HCT116 (cell line): ENCODE measurements around the gene NCOR1. TPM values are rescaled to one million over a fixed set of nuclear protein-coding genes. Genes with fewer than 3 reads are reported as not detected.
"Not testable (repeated sequence)": the region's sequence is repeated elsewhere in the genome, so short reads cannot be mapped to it uniquely, and the experiment has no call there.

Experiments
- ATAC-seq: fragments of 200-7000 bp; cut with Tn5 transposase; 2 replicates; pipeline ENCODE4 v1.9.1; 2020; ENCODE audit warnings: mild to moderate bottlenecking, moderate library complexity
- BruUV-seq: library from RNA; stranded (reverse); fragments of 400-500 nt; replicated peaks from 2 replicates; lab custom pipeline; 2021; lab: Mats Ljungman, UMichigan
- CTCF ChIA-PET: fragments of 300-600 bp; sonication (Branson Sonifier 250); formaldehyde crosslinking; loops from one replicate; lab custom pipeline; 2021; ENCODE audit warnings: antibody characterized with exemption; lab: Charles Lee
- POLR2A ChIA-PET: fragments of 300-600, 350-600 bp; sonication (Branson Sonifier 250); formaldehyde crosslinking; loops from one replicate; lab custom pipeline; 2021; ENCODE audit warnings: antibody characterized with exemption; lab: Charles Lee
- RAD21 ChIA-PET, 2 experiments: fragments of 300-600 bp; sonication (Branson Sonifier 250); formaldehyde crosslinking; loops; one replicate each; lab custom pipeline; 2023; ENCODE audit warnings: low total read pairs in 2 of 2; ENCODE audit not compliant: uncharacterized antibody in 2 of 2, unreplicated experiment in 2 of 2, low non-redundant PET in 1 of 2; lab: Charles Lee
- DNase-seq: peaks from one replicate; pipeline ENCODE4 v3.0.0-alpha.2; 2010; ENCODE audit warnings: low read depth, low spot score
- H2AFZ ChIP-seq: fragments of 200-600 bp; shearing (Covaris generic), sonication (generic); 2 replicates; pipeline ENCODE4 v1.6.1; 2017; ENCODE audit warnings: low read depth, mixed run types, mixed read lengths, antibody characterized with exemption, low read length; ENCODE audit not compliant: poor library complexity, severe bottlenecking
- H3K27ac ChIP-seq: 2 replicates; pipeline ENCODE4 v1.5.1; 2012; ENCODE audit warnings: low read depth, low read length
- H3K27me3 ChIP-seq: fragments of 200-600 bp; sonication (generic); 2 replicates; pipeline ENCODE4 v1.6.1; 2016; ENCODE audit warnings: mixed run types, low read length, mixed read lengths; ENCODE audit not compliant: insufficient read depth
- H3K36me3 ChIP-seq, 2 experiments: fragments of 200-500 bp in 1 of 2; fragments of 200-600 bp in 1 of 2; sonication (Bioruptor generic) in 1 of 2; sonication (generic) in 1 of 2; 2 replicates each; pipeline versions ENCODE4 v1.5.1 to v1.6.1; 2014 to 2016; ENCODE audit warnings: low read length in 2 of 2, inconsistent platforms in 1 of 2, mixed read lengths in 1 of 2, mixed run types in 1 of 2; ENCODE audit not compliant: insufficient read depth in 2 of 2, control insufficient read depth in 1 of 2
- H3K4me1 ChIP-seq, 2 experiments: fragments of 200-600 bp in 1 of 2; sonication (generic) in 1 of 2; 2 replicates each; pipeline versions ENCODE4 v1.5.1 to v1.6.1; 2012 to 2017; ENCODE audit warnings: low read length in 2 of 2, inconsistent platforms in 1 of 2, mild to moderate bottlenecking in 1 of 2, mixed read lengths in 1 of 2, mixed run types in 1 of 2, moderate library complexity in 1 of 2; ENCODE audit not compliant: insufficient read depth in 2 of 2, control insufficient read depth in 1 of 2
- H3K4me2 ChIP-seq: fragments of 200-600 bp; sonication (generic); 2 replicates; pipeline ENCODE4 v1.6.1; 2017; ENCODE audit warnings: mixed run types, low read length, mixed read lengths
- H3K4me3 ChIP-seq, 2 experiments: fragments of 200-600 bp in 1 of 2; sonication (generic) in 1 of 2; replicated peaks in 1 of 2; 2 replicates each; pipeline ENCODE4 v1.5.1; 2011 to 2016; ENCODE audit warnings: low read length in 2 of 2, control low read depth in 1 of 2, low read depth in 1 of 2, mild to moderate bottlenecking in 1 of 2, mixed read lengths in 1 of 2, mixed run types in 1 of 2
- H3K79me2 ChIP-seq: fragments of 200-600 bp; sonication (generic); 2 replicates; pipeline ENCODE4 v1.6.1; 2017; ENCODE audit warnings: mild to moderate bottlenecking, mixed run types, low read length, moderate library complexity, mixed read lengths; ENCODE audit not compliant: insufficient read depth
- H3K9ac ChIP-seq: fragments of 200-600 bp; sonication (generic); 2 replicates; pipeline ENCODE4 v1.6.1; 2016; ENCODE audit warnings: low read length, mixed read lengths
- H3K9me2 ChIP-seq: fragments of 200-600 bp; sonication (generic), shearing (Covaris generic); 2 replicates; pipeline ENCODE4 v1.6.1; 2017; ENCODE audit warnings: mixed run types, mild to moderate bottlenecking, moderate library complexity; ENCODE audit not compliant: insufficient read depth
- H3K9me3 ChIP-seq, 2 experiments: fragments of 200-500 bp in 1 of 2; fragments of 200-600 bp in 1 of 2; sonication (Bioruptor generic) in 1 of 2; sonication (generic) in 1 of 2; 2 replicates each; pipeline ENCODE4 v1.6.1; 2014 to 2017; ENCODE audit warnings: low read length in 2 of 2, mixed read lengths in 2 of 2, inconsistent platforms in 1 of 2, low read depth in 1 of 2, mild to moderate bottlenecking in 1 of 2, mixed run types in 1 of 2, moderate library complexity in 1 of 2; ENCODE audit not compliant: control insufficient read depth in 1 of 2, insufficient read depth in 1 of 2
- H4K20me1 ChIP-seq: fragments of 200-600 bp; sonication (generic), shearing (Covaris generic); 2 replicates; pipeline ENCODE4 v1.6.1; 2017; ENCODE audit warnings: mixed run types, mild to moderate bottlenecking, moderate library complexity; ENCODE audit not compliant: insufficient read depth
- ATF3 ChIP-seq: IDR thresholded peaks from 2 replicates; pipeline ENCODE4 v1.6.1; 2012
- CEBPB ChIP-seq: IDR thresholded peaks from 2 replicates; pipeline ENCODE4 v1.6.1; 2012; ENCODE audit warnings: low read depth
- CTCF ChIP-seq, 3 experiments: fragments of 200-600 bp in 1 of 3; sonication (generic) in 1 of 3; IDR thresholded peaks in 2 of 3; conservative IDR thresholded peaks in 1 of 3; 2 replicates each; pipeline ENCODE4 v1.5.1; 2012 to 2017; ENCODE audit warnings: low read depth in 2 of 3, low read length in 2 of 3, antibody characterized with exemption in 1 of 3, borderline replicate concordance in 1 of 3, control low read depth in 1 of 3, mild to moderate bottlenecking in 1 of 3, mixed read lengths in 1 of 3, mixed run types in 1 of 3, moderate library complexity in 1 of 3; ENCODE audit not compliant: insufficient read depth in 1 of 3
- EGR1 ChIP-seq: IDR thresholded peaks from 2 replicates; pipeline ENCODE4 v1.6.1; 2012; ENCODE audit warnings: low read depth
- ELF1 ChIP-seq: IDR thresholded peaks from 2 replicates; pipeline ENCODE4 v1.6.1; 2012; ENCODE audit warnings: low read depth, borderline replicate concordance
- EZH2phosphoT487 ChIP-seq: fragments of 200-600 bp; IDR thresholded peaks from 2 replicates; pipeline ENCODE4 v1.6.1; 2018; ENCODE audit warnings: antibody characterized with exemption, borderline replicate concordance
- FOSL1 ChIP-seq: IDR thresholded peaks from 2 replicates; pipeline ENCODE4 v1.6.1; 2012; ENCODE audit warnings: low read depth
- JUND ChIP-seq: IDR thresholded peaks from 2 replicates; pipeline ENCODE4 v1.6.1; 2012
- MAX ChIP-seq: IDR thresholded peaks from 2 replicates; pipeline ENCODE4 v1.6.1; 2012
- POLR2A ChIP-seq: IDR thresholded peaks from 2 replicates; pipeline ENCODE4 v1.7.0; 2011; ENCODE audit warnings: borderline replicate concordance; ENCODE audit not compliant: insufficient read depth, insufficient read length; ENCODE audit errors: extremely low read depth
- POLR2AphosphoS5 ChIP-seq: IDR thresholded peaks from 2 replicates; pipeline ENCODE4 v1.6.1; 2011; ENCODE audit warnings: mild to moderate bottlenecking, low read depth, low read length, moderate library complexity
- RAD21 ChIP-seq: IDR thresholded peaks from 2 replicates; pipeline ENCODE4 v1.6.1; 2012; ENCODE audit warnings: low read depth, mild to moderate bottlenecking
- REST ChIP-seq: IDR thresholded peaks from 2 replicates; pipeline ENCODE4 v1.6.1; 2012; ENCODE audit warnings: low read depth
- SP1 ChIP-seq: IDR thresholded peaks from 2 replicates; pipeline ENCODE4 v1.6.1; 2012; ENCODE audit warnings: low read depth
- SRF ChIP-seq: IDR thresholded peaks from 2 replicates; pipeline ENCODE4 v1.6.1; 2012; ENCODE audit warnings: low read depth
- ZFX ChIP-seq: fragments of 450-650 bp; IDR thresholded peaks from 2 replicates; pipeline ENCODE4 v1.6.1; 2017
- ZNF274 ChIP-seq: fragments of 200-500 bp; sonication (Bioruptor generic); IDR thresholded peaks from 2 replicates; pipeline ENCODE4 v1.6.1; 2014; ENCODE audit warnings: mild to moderate bottlenecking, low read depth, low read length, inconsistent platforms
- intact Hi-C: fragments of 100-400 bp; cut with micrococcal nuclease; formaldehyde crosslinking; loops from 2 replicates; pipeline ENCODE4 v1.10.0; 2022
- total RNA-seq: library from RNA; stranded (reverse); gene quantifications from one replicate; pipeline ENCODE4 v1.2.1, GENCODE V29; 2021; ENCODE audit not compliant: unreplicated experiment

NCOR1 gene
- total RNA-seq, 1 experiment from 2014 or later: 43.7 TPM

GRCh38 chr17:16148596-16148995, 66.7 kb downstream of the NCOR1 start:
- no peak for TF ChIP-seq MAX
- no peak for TF ChIP-seq SP1
- no peak for TF ChIP-seq ELF1
- no peak for TF ChIP-seq RAD21
- TF ChIP-seq REST: no peak
- no peak for TF ChIP-seq EGR1
- TF ChIP-seq POLR2A: no peak
- TF ChIP-seq EZH2phosphoT487: no peak
- TF ChIP-seq ATF3: no peak
- TF ChIP-seq FOSL1: no peak
- TF ChIP-seq ZFX: no peak
- no peak for TF ChIP-seq CEBPB
- no peak for TF ChIP-seq POLR2AphosphoS5
- TF ChIP-seq SRF: no peak
- no peak for TF ChIP-seq CTCF (IDR thresholded peaks at IDR 0.05 in 2 of 3, conservative IDR thresholded peaks at IDR 0.05 in 1 of 3; ENCODE audit: borderline replicate concordance in 1 of 3, insufficient read depth in 1 of 3, low read depth in 2 of 3, low read length in 2 of 3)
- no peak for TF ChIP-seq ZNF274
- no peak for TF ChIP-seq JUND
- Histone ChIP-seq H3K36me3 (peaks cover 7 to 10% of the 10 kb centered on the region in 2 experiments; a peak in 2 of 4 replicates), H3K27ac (no peak overlapping the region), H3K9me2 (no peaks in the 10 kb centered on the region), H4K20me1 (no peaks in the 10 kb centered on the region), H3K79me2 (peaks cover 8% of the 10 kb centered on the region; the same call in 1 of the 2 replicates), H3K4me3 (no peak overlapping the region), H3K27me3 (no peaks in the 10 kb centered on the region), H2AFZ (no peak overlapping the region), H3K4me2 (no peak overlapping the region), H3K4me1 (peaks cover 6 to 14% of the 10 kb centered on the region in 2 experiments), H3K9ac (no peak overlapping the region), H3K9me3 (no peaks in the 10 kb centered on the region)
- DNase-seq (no peak), ATAC-seq (no peak)
- RAD21 ChIA-PET: no interaction called here
- no TSS peak for BruUV-seq
- CTCF ChIA-PET: no interaction called here
- intact Hi-C loops: no loop called here
- POLR2A ChIA-PET: no interaction called here

GRCh38 chr17:16145319-16145890, 69.9 kb downstream of the NCOR1 start:
- H3K27ac ChIP-seq, intact Hi-C loops, ATAC-seq, H2AFZ ChIP-seq, H3K4me2 ChIP-seq, H3K4me1 ChIP-seq, RAD21 ChIA-PET, H3K9me2 ChIP-seq, POLR2A ChIA-PET, CTCF ChIA-PET, H3K4me3 ChIP-seq, H3K9ac ChIP-seq, H3K27me3 ChIP-seq, H4K20me1 ChIP-seq, DNase-seq, BruUV-seq, H3K9me3 ChIP-seq, H3K79me2 ChIP-seq: not testable (repeated sequence)
- H3K36me3 ChIP-seq: peaks cover 4 to 10% of the 10 kb centered on the region in 2 experiments; a peak in 3 of 4 replicates
